ENCODE results near the gene ADRM1.

DNA sequence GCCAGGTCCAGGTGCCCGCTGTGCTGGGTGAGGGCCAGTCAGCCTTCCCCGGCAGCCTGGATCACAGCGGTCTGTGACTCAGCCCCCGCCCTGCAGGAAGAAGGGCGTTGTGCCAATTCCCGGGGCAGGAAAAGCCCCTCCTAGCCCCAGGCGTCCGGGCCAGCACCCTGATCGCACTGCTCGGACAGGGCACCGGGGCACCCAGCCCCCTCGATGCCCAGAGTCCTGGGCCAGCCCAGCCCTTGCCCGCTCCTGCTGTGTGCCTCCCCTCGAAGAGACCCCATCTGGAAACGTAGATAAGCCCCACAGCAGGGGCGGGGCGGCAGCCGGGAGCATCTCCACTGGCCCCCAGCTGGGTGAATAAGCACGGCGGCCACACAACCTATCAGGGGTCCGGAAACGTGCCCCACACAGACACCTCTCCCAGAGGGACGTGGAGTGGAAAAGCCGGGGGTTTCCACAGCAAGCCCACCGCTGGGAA, 54.4 kb downstream of the ADRM1 start:
- TF ChIP-seq, protein P1, sequence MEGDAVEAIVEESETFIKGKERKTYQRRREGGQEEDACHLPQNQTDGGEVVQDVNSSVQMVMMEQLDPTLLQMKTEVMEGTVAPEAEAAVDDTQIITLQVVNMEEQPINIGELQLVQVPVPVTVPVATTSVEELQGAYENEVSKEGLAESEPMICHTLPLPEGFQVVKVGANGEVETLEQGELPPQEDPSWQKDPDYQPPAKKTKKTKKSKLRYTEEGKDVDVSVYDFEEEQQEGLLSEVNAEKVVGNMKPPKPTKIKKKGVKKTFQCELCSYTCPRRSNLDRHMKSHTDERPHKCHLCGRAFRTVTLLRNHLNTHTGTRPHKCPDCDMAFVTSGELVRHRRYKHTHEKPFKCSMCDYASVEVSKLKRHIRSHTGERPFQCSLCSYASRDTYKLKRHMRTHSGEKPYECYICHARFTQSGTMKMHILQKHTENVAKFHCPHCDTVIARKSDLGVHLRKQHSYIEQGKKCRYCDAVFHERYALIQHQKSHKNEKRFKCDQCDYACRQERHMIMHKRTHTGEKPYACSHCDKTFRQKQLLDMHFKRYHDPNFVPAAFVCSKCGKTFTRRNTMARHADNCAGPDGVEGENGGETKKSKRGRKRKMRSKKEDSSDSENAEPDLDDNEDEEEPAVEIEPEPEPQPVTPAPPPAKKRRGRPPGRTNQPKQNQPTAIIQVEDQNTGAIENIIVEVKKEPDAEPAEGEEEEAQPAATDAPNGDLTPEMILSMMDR (IDR thresholded peaks at IDR 0.05), result no peak
- TF ChIP-seq POLR2AphosphoS5 (IDR thresholded peaks at IDR 0.05) (peak; percentile 76 to 83), EP300 (IDR thresholded peaks at IDR 0.05) (peak in 2 of 4 donors; percentile 79 to 82), POLR2A (IDR thresholded peaks at IDR 0.05) (peak in 1 of 4 donors; percentile 11)
